HEK293 (cell line): ENCODE measurements around the gene GP9.

Experiments used
- CTCF ChIA-PET: fragments of 350-600 bp; formaldehyde crosslinking; extraction: SDS; loops from one replicate; lab custom pipeline; 2021; ENCODE audit warnings: antibody characterized with exemption; lab: Yijun Ruan, JAX
- POLR2A ChIA-PET: fragments of 300-600 bp; formaldehyde crosslinking; extraction: SDS; loops from one replicate; lab custom pipeline; 2020; ENCODE audit warnings: antibody characterized with exemption, inconsistent platforms; lab: Yijun Ruan, JAX
- H3K27ac ChIP-seq: fragments of 200-500 bp; sonication (Bioruptor generic); 2 replicates; pipeline ENCODE4 v1.5.1; 2014; ENCODE audit warnings: low read depth, low read length, control low read depth, inconsistent platforms; ENCODE audit errors: extremely low read depth
- H3K36me3 ChIP-seq, 2 experiments: fragments of 200-500 bp in 1 of 2; sonication (Bioruptor generic) in 1 of 2; 1 replicate in 1 of 2; 2 replicates in 1 of 2; pipeline ENCODE4 v1.5.1; 2014 to 2017; ENCODE audit warnings: inconsistent platforms in 2 of 2, low read length in 2 of 2; ENCODE audit not compliant: control insufficient read depth in 2 of 2, insufficient read depth in 1 of 2
- H3K4me1 ChIP-seq: fragments of 200-500 bp; sonication (Bioruptor generic); 2 replicates; pipeline ENCODE4 v1.5.1; 2014; ENCODE audit warnings: mild to moderate bottlenecking, low read length, inconsistent platforms; ENCODE audit not compliant: control insufficient read depth, insufficient read depth
- H3K4me3 ChIP-seq: 2 replicates; pipeline ENCODE4 v1.5.1; 2011; ENCODE audit warnings: low read depth, mild to moderate bottlenecking, control low read depth, low read length, moderate library complexity
- H3K9me3 ChIP-seq: fragments of 200-500 bp; sonication (Bioruptor generic); 2 replicates; pipeline ENCODE4 v1.5.1; 2014; ENCODE audit warnings: low read depth, low read length, inconsistent platforms; ENCODE audit not compliant: control insufficient read depth, insufficient read depth
- BCL11A ChIP-seq: fragments of 450-650 bp; formaldehyde crosslinking; IDR thresholded peaks from 2 replicates; pipeline ENCODE4 v1.5.1; 2016; ENCODE audit warnings: low read depth, missing biosample characterization, missing genetic modification characterization
- BCL11B ChIP-seq: fragments of 450-650 bp; formaldehyde crosslinking; IDR thresholded peaks from 2 replicates; pipeline ENCODE4 v1.5.1; 2016; ENCODE audit warnings: low read depth, missing biosample characterization, missing genetic modification characterization
- BCL6B ChIP-seq: fragments of 450-650 bp; formaldehyde crosslinking; IDR thresholded peaks from 2 replicates; pipeline ENCODE4 v1.5.1; 2017; ENCODE audit warnings: missing biosample characterization, missing genetic modification characterization
- EGR2 ChIP-seq: fragments of 450-650 bp; formaldehyde crosslinking; IDR thresholded peaks from 2 replicates; pipeline ENCODE4 v1.5.1; 2016; ENCODE audit warnings: low read depth, missing biosample characterization, missing genetic modification characterization
- HOXC10 ChIP-seq: sonication (generic); formaldehyde crosslinking; IDR thresholded peaks from 2 replicates; pipeline ENCODE4 v1.8.1; 2023; ENCODE audit warnings: mild to moderate bottlenecking, missing genetic modification reagents
- MZF1 ChIP-seq: fragments of 450-650 bp; formaldehyde crosslinking; IDR thresholded peaks from 2 replicates; pipeline ENCODE4 v1.5.1; 2017; ENCODE audit warnings: missing biosample characterization, missing genetic modification characterization, borderline replicate concordance
- OSR2 ChIP-seq: fragments of 450-650 bp; formaldehyde crosslinking; IDR thresholded peaks from 2 replicates; pipeline ENCODE4 v1.5.1; 2016; ENCODE audit warnings: missing biosample characterization, missing genetic modification characterization
- PRDM1 ChIP-seq: fragments of 450-650 bp; formaldehyde crosslinking; IDR thresholded peaks from 2 replicates; pipeline ENCODE4; 2016; ENCODE audit warnings: missing biosample characterization, missing genetic modification characterization
- SCRT2 ChIP-seq: fragments of 450-650 bp; formaldehyde crosslinking; IDR thresholded peaks from 2 replicates; pipeline ENCODE4 v1.5.1; 2016; ENCODE audit warnings: missing biosample characterization, missing genetic modification characterization
- ZBTB20 ChIP-seq: fragments of 450-650 bp; formaldehyde crosslinking; IDR thresholded peaks from 2 replicates; pipeline ENCODE4 v1.5.1; 2016; ENCODE audit warnings: missing biosample characterization, missing genetic modification characterization
- ZFP69B ChIP-seq: fragments of 450-650 bp; formaldehyde crosslinking; IDR thresholded peaks from 2 replicates; pipeline ENCODE4 v1.5.1; 2016; ENCODE audit warnings: missing biosample characterization, missing genetic modification characterization
- ZNF133 ChIP-seq: fragments of 450-650 bp; formaldehyde crosslinking; IDR thresholded peaks from 2 replicates; pipeline ENCODE4 v1.5.1; 2016; ENCODE audit warnings: missing biosample characterization, missing genetic modification characterization
- ZNF138 ChIP-seq: fragments of 450-650 bp; formaldehyde crosslinking; IDR thresholded peaks from 2 replicates; pipeline ENCODE4 v1.5.1; 2016; ENCODE audit warnings: missing biosample characterization, missing genetic modification characterization, borderline replicate concordance
- ZNF157 ChIP-seq: fragments of 450-650 bp; formaldehyde crosslinking; IDR thresholded peaks from 2 replicates; pipeline ENCODE4 v1.5.1; 2016; ENCODE audit warnings: missing biosample characterization, missing genetic modification characterization
- ZNF223 ChIP-seq: fragments of 450-650 bp; formaldehyde crosslinking; IDR thresholded peaks from 2 replicates; pipeline ENCODE4 v1.5.1; 2016; ENCODE audit warnings: missing biosample characterization, missing genetic modification characterization
- ZNF266 ChIP-seq: fragments of 450-650 bp; formaldehyde crosslinking; IDR thresholded peaks from 2 replicates; pipeline ENCODE4 v1.5.1; 2016; ENCODE audit warnings: missing biosample characterization, missing genetic modification characterization, low read depth
- ZNF292 ChIP-seq: fragments of 450-650 bp; formaldehyde crosslinking; IDR thresholded peaks from 2 replicates; pipeline ENCODE4 v1.5.1; 2016; ENCODE audit warnings: low read depth, missing biosample characterization, missing genetic modification characterization, borderline replicate concordance
- ZNF362 ChIP-seq: fragments of 450-650 bp; formaldehyde crosslinking; IDR thresholded peaks from 2 replicates; pipeline ENCODE4 v1.5.1; 2016; ENCODE audit warnings: missing biosample characterization, missing genetic modification characterization
- ZNF366 ChIP-seq: fragments of 450-650 bp; formaldehyde crosslinking; conservative IDR thresholded peaks from 2 replicates; pipeline ENCODE4 v1.5.1; 2016; ENCODE audit warnings: missing biosample characterization, missing genetic modification characterization
- ZNF423 ChIP-seq: fragments of 450-650 bp; formaldehyde crosslinking; IDR thresholded peaks from 2 replicates; pipeline ENCODE4 v1.5.1; 2016; ENCODE audit warnings: missing biosample characterization, missing genetic modification characterization
- ZNF530 ChIP-seq: fragments of 450-650 bp; formaldehyde crosslinking; IDR thresholded peaks from 2 replicates; pipeline ENCODE4 v1.5.1; 2016; ENCODE audit warnings: low read depth, missing biosample characterization, missing genetic modification characterization
- ZNF548 ChIP-seq: fragments of 450-650 bp; formaldehyde crosslinking; IDR thresholded peaks from 2 replicates; pipeline ENCODE4 v1.5.1; 2016; ENCODE audit warnings: missing biosample characterization, missing genetic modification characterization
- ZNF580 ChIP-seq: fragments of 450-650 bp; formaldehyde crosslinking; IDR thresholded peaks from 2 replicates; pipeline ENCODE4 v1.5.1; 2016; ENCODE audit warnings: missing biosample characterization, missing genetic modification characterization
- ZNF639 ChIP-seq: fragments of 450-650 bp; formaldehyde crosslinking; IDR thresholded peaks from 2 replicates; pipeline ENCODE4 v1.5.1; 2016; ENCODE audit warnings: missing biosample characterization, missing genetic modification characterization
- ZNF677 ChIP-seq: fragments of 450-650 bp; IDR thresholded peaks from 2 replicates; pipeline ENCODE4 v1.5.0; 2018; ENCODE audit warnings: missing biosample characterization, mild to moderate bottlenecking, missing genetic modification characterization, moderate library complexity
- ZNF704 ChIP-seq: fragments of 450-650 bp; formaldehyde crosslinking; IDR thresholded peaks from 2 replicates; pipeline ENCODE4 v1.5.1; 2016; ENCODE audit warnings: missing biosample characterization, missing genetic modification characterization
- ZNF791 ChIP-seq: fragments of 450-650 bp; formaldehyde crosslinking; IDR thresholded peaks from 2 replicates; pipeline ENCODE4 v1.5.1; 2016; ENCODE audit warnings: missing biosample characterization, missing genetic modification characterization

Gene GP9

GRCh38 chr3:129020691-129021090, 39.9 kb upstream of the GP9 start:
- CTCF ChIA-PET = interaction anchor here (0.6 kb wide), 1 partner anchor 224 kb away, joined by 3 read pairs; no protein-coding TSS in a partner anchor

GRCh38 chr3:129021140-129021551, 39.4 kb upstream of the GP9 start:
- CTCF ChIA-PET = no interaction called here
- no peak for TF ChIP-seq ZNF580 (tag by site-specific recombination)
- TF ChIP-seq ZNF791 (tag by site-specific recombination) = no peak
- no peak for TF ChIP-seq ZNF548 (tag by site-specific recombination)
- TF ChIP-seq ZNF266 (tag by site-specific recombination) = no peak
- TF ChIP-seq BCL11B = no peak
- no peak for TF ChIP-seq PRDM1 (tag by site-specific recombination)
- TF ChIP-seq ZNF530 = no peak
- no peak for TF ChIP-seq BCL11A (tag by site-specific recombination)
- TF ChIP-seq SCRT2 = no peak
- no peak for TF ChIP-seq ZNF133 (tag by site-specific recombination)
- no peak for TF ChIP-seq BCL6B (tag by site-specific recombination)
- no peak for TF ChIP-seq MZF1 (tag by site-specific recombination)
- TF ChIP-seq ZNF677 (tag by site-specific recombination) = no peak
- TF ChIP-seq, all 188 proteins: peak for 0
- POLR2A ChIA-PET = no interaction called here
- H3K4me1 ChIP-seq = no peaks in the 10 kb centered on the region
- H3K36me3 ChIP-seq = no peaks in the 10 kb centered on the region
- no peak overlapping the region for H3K4me3 ChIP-seq
- no peak overlapping the region for H3K27ac ChIP-seq
- H3K9me3 ChIP-seq = no peaks in the 10 kb centered on the region

More at GRCh38 chr3:129020691-129021090, 39.9 kb upstream of the GP9 start:
- no peaks in the 10 kb centered on the region for H3K4me1 ChIP-seq
- no peaks in the 10 kb centered on the region for H3K36me3 ChIP-seq
- no peak for TF ChIP-seq ZNF138 (tag by site-specific recombination)
- TF ChIP-seq ZNF423 (tag by site-specific recombination) = no peak
- no peak for TF ChIP-seq ZNF639 (tag by site-specific recombination)
- no peak for TF ChIP-seq OSR2
- TF ChIP-seq EGR2 (tag by site-specific recombination) = no peak
- no peak for TF ChIP-seq ZNF292 (tag by site-specific recombination)
- TF ChIP-seq ZBTB20 (tag by site-specific recombination) = no peak
- TF ChIP-seq ZNF704 = no peak
- no peak for TF ChIP-seq HOXC10 (CRISPR knock-in tag)
- no peak for TF ChIP-seq ZNF362
- no peak for TF ChIP-seq ZNF366
- TF ChIP-seq ZNF157 (tag by site-specific recombination) = no peak
- no peak for TF ChIP-seq ZNF133 (tag by site-specific recombination)
- no peak for TF ChIP-seq ZFP69B
- no peak for TF ChIP-seq ZNF223 (tag by site-specific recombination)
- POLR2A ChIA-PET = no interaction called here
- H3K9me3 ChIP-seq = no peaks in the 10 kb centered on the region
- no peak overlapping the region for H3K4me3 ChIP-seq
- no peak overlapping the region for H3K27ac ChIP-seq
